ENCODE measurements around the gene MACROD2.

The MACROD2 gene

GRCh38 chr20:15395457-15395856 is 1400.1 kb downstream of the MACROD2 start:
- Histone ChIP-seq H3K36me3 (ENCODE audit: control insufficient read depth, insufficient read depth, low read length) (no peaks in the 10 kb centered on the region), H3K27me3 (replicated peaks; ENCODE audit: control insufficient read depth, insufficient read depth, low read length) (no peaks in the 10 kb centered on the region), H3K4me3 (replicated peaks; ENCODE audit: low read depth, low read length) (no peak overlapping the region)
- no peak for TF ChIP-seq CTCF (IDR thresholded peaks at IDR 0.05; ENCODE audit: insufficient read depth, low read length, poor library complexity, severe bottlenecking)
- DNase-seq (ENCODE audit: extremely low read depth, insufficient read length), result no peak

GRCh38 chr20:15396026-15396425 is 1400.7 kb downstream of the MACROD2 start:
- no peak overlapping the region for H3K4me3 ChIP-seq (replicated peaks; ENCODE audit: low read depth, low read length)
- H3K27me3 ChIP-seq (replicated peaks; ENCODE audit: control insufficient read depth, insufficient read depth, low read length), result no peaks in the 10 kb centered on the region
- no peak for DNase-seq (ENCODE audit: extremely low read depth, insufficient read length)
- H3K36me3 ChIP-seq (ENCODE audit: control insufficient read depth, insufficient read depth, low read length), result no peaks in the 10 kb centered on the region
- no peak for TF ChIP-seq CTCF (IDR thresholded peaks at IDR 0.05; ENCODE audit: insufficient read depth, low read length, poor library complexity, severe bottlenecking)

GRCh38 chr20:15396900-15397299 is 1401.6 kb downstream of the MACROD2 start:
- no peak overlapping the region for H3K4me3 ChIP-seq (replicated peaks; ENCODE audit: low read depth, low read length)
- no peaks in the 10 kb centered on the region for H3K27me3 ChIP-seq (replicated peaks; ENCODE audit: control insufficient read depth, insufficient read depth, low read length)
- no peaks in the 10 kb centered on the region for H3K36me3 ChIP-seq (ENCODE audit: control insufficient read depth, insufficient read depth, low read length)
- no peak for TF ChIP-seq CTCF (IDR thresholded peaks at IDR 0.05; ENCODE audit: insufficient read depth, low read length, poor library complexity, severe bottlenecking)
- no peak for DNase-seq (ENCODE audit: extremely low read depth, insufficient read length)

- no peaks in the 10 kb centered on the region for H3K36me3 ChIP-seq (ENCODE audit: control insufficient read depth, insufficient read depth, low read length)
- DNase-seq (ENCODE audit: extremely low read depth, insufficient read length), result no peak
- TF ChIP-seq CTCF (IDR thresholded peaks at IDR 0.05; ENCODE audit: insufficient read depth, low read length, poor library complexity, severe bottlenecking), result no peak
Observed at GRCh38 chr20:15399781-15400180, 1404.5 kb downstream of the MACROD2 start.

GRCh38 chr20:15406072-15406471 is 1410.8 kb downstream of the MACROD2 start:
- TF ChIP-seq CTCF (IDR thresholded peaks at IDR 0.05; ENCODE audit: insufficient read depth, low read length, poor library complexity, severe bottlenecking), result no peak
- Histone ChIP-seq H3K27me3 (replicated peaks; ENCODE audit: control insufficient read depth, insufficient read depth, low read length) (no peaks in the 10 kb centered on the region), H3K4me3 (replicated peaks; ENCODE audit: low read depth, low read length) (no peak overlapping the region), H3K36me3 (ENCODE audit: control insufficient read depth, insufficient read depth, low read length) (no peaks in the 10 kb centered on the region)
- no peak for DNase-seq (ENCODE audit: extremely low read depth, insufficient read length)

More at GRCh38 chr20:15399781-15400180, 1404.5 kb downstream of the MACROD2 start:
- H3K27me3 ChIP-seq (replicated peaks; ENCODE audit: control insufficient read depth, insufficient read depth, low read length), result no peaks in the 10 kb centered on the region
- no peak overlapping the region for H3K4me3 ChIP-seq (replicated peaks; ENCODE audit: low read depth, low read length)

- no peak for TF ChIP-seq CTCF (IDR thresholded peaks at IDR 0.05; ENCODE audit: insufficient read depth, low read length, poor library complexity, severe bottlenecking)
- no peaks in the 10 kb centered on the region for H3K36me3 ChIP-seq (ENCODE audit: control insufficient read depth, insufficient read depth, low read length)
- no peak overlapping the region for H3K4me3 ChIP-seq (replicated peaks; ENCODE audit: low read depth, low read length)
- no peak for DNase-seq (ENCODE audit: extremely low read depth, insufficient read length)
- H3K27me3 ChIP-seq (replicated peaks; ENCODE audit: control insufficient read depth, insufficient read depth, low read length), result no peaks in the 10 kb centered on the region
Observed at GRCh38 chr20:15411781-15412180, 1416.5 kb downstream of the MACROD2 start.

All from GM06990 (cell line).